GM21529 (cell line): ENCODE measurements around the gene ARL6IP6.

ENCODE experiments used
- ATAC-seq: cut with Tn5 transposase; IDR thresholded peaks from one replicate; pipeline ENCODE4 v1.9.1; 2021; ENCODE audit not compliant: unreplicated experiment

Gene ARL6IP6

GRCh38 chr2:152792974-152793373 is 74.6 kb downstream of the ARL6IP6 start:
- ATAC-seq: no peak

GRCh38 chr2:152796941-152797340 is 78.5 kb downstream of the ARL6IP6 start:
- ATAC-seq: no peak

GRCh38 chr2:152804687-152805408 is 86.4 kb downstream of the ARL6IP6 start:
- no peak for ATAC-seq

- no peak for ATAC-seq
Measured at GRCh38 chr2:152811916-152812315, 93.5 kb downstream of the ARL6IP6 start.
